GM19240 (cell line): Measurements from ENCODE around the gene PIMREG.

Source experiments
- DNase-seq: peaks from one replicate; pipeline ENCODE4 v3.0.0; 2011; ENCODE audit warnings: low spot score; ENCODE audit not compliant: insufficient read length

Gene PIMREG

DNA sequence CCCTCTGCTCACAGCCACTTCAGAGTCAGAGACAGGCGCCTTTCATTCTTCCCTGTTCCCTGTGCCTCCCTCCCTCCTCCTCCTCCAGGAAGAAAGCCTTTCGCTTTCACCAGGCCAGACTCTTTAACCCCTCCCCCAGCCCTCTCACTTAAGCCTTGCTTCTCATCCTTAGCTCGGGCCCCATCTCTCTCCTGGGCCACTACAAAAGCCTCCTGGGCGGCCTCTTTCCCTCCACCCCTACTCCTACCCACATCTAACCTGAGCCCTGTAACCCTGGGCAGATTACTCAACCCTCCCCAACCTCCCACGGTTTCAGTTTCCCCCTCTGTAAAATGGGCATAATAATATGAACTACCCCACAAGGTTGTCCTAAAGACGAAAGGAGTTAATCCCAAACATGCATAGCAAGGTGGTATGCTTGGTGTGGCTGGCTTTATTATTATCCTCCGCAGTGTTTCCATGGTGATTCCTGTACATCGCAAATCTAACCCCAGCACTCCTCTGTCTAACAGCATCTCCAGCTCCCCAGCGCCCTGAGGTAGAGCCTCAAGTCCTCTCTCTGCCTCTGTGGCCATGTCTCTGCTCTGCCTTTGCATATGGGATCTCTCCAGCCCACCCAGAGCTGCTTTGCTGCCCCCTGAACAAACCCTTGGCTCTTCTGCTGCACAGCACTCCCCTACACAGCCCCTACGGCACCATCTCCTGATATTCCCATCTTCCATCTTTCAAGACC, 17.7 kb downstream of the PIMREG start:
- DNase-seq = no peak

DNA sequence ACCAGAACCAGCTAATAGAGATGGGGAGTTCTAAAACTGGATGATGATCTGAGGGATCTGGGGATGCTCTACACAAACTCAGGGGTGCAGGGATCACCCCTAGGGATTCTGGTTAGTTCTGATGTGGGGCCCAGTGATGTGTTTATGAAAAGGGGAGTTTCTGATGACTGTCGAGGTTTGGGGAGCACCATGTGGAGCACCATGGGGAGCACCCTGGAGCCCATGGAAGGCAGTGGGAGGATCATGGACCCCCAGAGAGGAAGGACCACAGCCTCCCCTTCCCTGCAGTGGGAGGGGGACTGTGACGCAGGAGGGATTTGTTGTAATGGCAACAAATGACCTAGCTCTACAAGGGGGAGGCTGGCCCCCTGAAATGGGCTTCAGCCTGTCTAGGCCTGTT, 18.4 kb downstream of the PIMREG start:
- no peak for DNase-seq

DNA sequence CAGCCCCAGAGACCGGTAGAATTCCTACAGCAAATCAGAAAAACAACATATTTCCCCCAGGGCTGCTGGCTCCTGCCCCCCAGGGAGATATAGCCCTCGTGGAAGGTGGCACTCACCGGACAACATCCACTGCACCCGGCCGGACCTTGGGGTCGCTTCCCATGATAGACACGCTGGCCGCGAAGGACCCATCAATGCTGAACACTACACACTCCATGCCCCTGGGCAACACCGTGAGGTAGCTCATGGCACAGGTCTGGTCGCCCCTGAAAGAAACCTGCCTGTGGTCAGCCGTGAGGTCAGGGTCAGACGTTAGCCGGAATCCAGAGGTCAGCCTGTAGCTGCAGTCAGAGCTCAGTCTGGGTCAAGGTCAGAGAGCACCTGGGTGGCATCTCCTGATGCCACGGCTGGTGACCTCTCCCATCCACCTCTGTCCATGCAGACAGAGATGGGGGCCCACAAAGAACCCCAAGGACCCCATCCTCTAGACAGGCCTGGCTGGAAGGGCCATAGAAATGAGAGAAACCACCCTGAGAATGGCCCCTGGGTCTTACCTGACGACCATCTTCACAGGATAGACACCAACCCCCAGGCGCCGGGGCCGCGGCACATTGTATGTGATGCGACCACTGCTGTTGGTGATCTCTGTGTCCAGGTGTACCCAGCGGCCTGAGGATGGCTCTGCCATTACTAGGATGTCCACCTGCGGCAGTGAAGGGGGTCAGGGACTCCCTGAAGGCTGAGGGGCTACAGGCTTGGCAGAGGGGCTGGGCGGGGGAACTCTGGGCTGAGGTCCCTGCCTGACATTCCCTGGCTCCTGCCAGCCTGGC, 19.6 kb downstream of the PIMREG start:
- DNase-seq = no peak

DNA sequence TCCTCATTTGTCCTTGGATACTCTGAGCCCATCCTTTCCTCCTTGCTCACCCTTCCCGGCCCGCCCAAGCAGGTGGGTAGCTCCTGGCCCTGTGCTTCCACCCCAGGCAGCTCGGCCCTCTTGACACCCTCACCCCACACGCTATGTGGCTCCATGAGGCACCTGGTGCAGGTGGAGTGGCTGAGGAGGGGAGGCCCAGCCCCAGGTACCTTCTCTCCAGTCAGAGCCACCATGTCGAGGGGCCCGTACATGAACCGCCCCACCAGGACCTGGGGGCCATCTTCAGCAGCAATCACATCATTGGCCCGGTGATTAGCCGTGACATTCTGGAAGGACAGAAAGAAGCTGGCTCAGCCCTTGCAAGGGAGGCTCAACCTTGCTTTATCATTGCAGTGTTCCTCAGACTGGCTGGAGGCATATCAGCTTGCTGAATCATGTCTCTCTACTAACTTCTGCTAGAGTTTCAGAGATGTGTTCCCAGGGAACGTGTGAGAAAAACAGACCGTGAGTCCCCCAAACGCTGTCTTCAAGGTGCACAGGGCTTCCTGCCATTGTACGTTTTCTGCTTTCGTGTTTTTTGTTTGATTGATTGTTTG, 20.3 kb downstream of the PIMREG start:
- DNase-seq = no peak

DNA sequence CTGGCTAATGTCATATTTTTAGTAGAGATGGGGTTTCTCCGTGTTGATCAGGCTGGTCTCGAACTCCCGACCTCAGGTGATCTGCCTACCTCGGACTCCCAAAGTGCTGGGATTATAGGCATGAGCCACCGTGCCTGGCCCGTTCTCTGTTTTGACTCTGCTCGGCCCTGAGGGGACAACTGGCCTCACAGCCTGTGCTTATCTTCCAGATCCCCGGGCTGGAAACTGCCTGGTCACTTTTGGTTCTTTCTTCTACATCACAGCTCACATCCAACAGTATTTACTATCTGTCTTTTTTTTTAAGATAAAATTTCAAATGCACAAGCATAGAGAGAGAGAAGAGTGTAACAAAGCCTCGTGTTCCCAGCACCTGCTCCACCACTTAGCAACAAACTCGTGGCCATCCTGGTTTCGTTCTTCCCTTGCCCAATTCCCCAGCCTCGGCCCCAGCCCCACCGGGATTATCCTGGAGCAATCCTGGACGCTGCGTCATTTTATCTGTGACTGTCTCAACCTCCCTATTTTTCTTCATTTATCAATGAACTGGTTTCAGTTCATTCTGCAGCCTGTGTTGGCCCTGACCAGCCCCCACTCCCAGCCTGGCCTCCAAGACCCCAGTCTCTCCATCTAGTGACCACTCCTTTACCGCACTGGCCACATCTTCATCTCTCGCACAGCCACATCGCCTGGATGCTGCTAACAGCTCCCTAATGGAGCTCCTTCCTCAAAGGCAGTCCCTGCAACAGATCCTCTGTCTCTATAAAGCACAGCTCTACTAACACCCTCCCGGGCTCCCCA, 21.1 kb downstream of the PIMREG start:
- DNase-seq = no peak

DNA sequence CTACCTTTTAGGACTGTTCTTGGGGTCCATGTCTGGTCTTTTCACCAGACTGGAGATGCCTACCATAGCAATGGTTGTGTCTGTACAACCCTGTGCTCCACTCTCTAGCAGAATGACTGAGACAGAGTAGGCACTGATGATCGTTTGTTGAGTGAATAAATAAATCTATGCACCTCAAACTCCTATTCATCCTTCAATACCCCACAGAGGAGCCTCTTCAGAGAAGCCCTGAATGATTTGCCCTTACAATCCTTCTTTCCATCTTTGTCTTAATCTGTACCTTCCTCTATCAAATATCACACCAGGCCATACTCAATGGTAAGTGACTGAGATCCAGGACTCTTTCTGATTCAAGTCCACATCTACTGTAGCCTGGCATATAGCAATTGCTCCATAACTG, 23.3 kb downstream of the PIMREG start:
- no peak for DNase-seq

DNA sequence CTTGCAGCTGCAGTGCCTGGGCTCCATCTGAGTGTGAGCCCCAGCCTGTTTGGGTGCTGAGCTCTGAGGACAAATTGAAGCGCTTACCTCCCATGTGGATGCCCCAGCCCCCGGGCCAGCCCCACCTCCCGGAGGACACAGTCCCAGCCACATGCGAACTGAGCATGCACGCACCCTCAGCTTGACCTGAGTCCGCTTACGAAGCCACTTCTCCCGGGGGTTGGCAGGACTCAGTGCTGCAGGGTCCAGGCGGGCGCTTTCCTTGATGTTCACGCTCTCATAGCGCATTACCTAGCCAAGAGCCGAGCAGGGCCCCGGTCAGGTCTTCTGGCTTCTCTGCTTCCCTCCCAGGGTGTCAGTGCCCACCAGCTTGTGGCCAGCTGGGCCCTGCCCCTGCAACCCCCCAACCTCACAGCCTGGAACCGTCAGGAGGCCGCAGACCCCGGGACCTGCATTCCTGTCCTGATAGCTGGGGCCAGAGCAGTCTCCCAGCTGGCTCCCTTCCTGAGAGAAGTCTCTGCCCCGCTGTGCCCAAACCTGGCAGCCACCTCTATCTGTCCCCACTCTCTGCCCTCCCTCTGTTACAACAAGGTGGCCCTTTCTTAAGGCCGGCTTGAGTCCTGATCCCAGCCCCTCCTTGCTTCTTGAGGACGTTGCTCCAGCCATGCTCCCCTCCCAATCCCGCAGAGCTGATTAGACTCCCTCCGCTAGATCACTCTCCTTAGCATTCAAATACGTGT, 24.0 kb downstream of the PIMREG start:
- DNase-seq = no peak

DNA sequence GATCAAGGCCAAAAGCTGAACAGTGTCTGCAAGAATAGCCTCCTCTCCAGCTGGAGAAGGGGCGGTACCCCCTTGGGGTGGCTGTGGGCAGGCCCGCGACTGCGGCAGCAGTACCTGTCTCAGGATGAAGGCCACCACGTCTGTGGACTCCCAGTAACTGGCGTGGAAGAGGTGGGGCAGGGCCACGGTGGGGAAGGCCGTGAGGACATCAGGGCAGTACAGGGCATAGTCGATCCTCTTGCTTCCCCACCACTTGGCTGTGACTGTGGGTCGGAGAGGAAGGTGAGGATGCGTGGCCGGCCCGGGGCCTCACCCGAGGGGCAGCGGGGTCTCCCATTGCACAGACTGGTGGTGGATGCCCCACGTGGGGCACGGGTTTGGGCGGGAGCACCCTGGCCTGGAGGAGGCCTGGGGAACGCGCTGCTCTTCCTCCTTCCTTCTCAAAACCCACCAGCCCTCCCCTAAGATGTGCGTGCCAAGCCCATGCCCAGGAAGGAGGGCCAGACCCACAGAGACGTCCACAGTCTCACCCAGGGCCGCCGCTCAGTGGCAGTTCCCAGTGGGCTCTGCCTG, 26.0 kb downstream of the PIMREG start:
- DNase-seq = no peak

DNA sequence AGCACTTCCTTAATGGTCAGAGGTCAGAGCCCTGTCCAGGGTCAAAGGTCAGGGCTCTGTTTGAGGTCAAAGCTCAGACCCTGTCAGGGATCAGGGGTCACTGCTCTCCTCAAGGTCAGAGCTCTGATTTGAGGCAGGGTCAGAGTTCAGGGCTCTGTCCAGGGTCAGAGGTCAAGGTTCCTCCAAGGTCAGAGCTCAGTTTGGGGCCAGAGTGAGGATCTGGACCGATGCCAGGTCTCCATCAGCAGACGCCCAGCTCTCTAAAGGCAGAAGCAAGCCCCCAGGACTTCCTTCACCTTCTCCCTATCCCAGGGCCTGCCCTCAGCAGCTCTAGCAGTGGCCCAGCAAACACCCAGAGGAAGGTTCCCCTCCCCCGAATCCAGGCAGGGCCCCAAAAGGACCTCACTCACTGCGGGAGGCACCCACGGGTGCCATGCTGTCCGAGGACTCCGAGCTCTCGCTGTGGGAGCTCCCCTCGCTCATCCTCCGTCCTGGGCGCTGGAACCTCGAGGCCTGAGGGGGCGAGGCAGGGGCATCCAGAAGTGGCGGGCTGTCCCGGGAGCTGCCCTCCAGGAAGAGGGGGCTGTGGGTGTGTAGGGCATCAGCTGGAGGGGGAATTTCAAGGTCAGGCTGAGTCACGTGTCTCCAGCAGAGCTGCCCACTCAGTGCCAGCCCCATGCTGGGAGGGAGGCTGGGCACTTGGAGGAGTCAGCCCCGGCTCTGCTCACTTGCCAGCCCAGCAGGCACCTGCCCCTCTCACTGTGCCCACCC, 26.7 kb downstream of the PIMREG start:
- DNase-seq = no peak

DNA sequence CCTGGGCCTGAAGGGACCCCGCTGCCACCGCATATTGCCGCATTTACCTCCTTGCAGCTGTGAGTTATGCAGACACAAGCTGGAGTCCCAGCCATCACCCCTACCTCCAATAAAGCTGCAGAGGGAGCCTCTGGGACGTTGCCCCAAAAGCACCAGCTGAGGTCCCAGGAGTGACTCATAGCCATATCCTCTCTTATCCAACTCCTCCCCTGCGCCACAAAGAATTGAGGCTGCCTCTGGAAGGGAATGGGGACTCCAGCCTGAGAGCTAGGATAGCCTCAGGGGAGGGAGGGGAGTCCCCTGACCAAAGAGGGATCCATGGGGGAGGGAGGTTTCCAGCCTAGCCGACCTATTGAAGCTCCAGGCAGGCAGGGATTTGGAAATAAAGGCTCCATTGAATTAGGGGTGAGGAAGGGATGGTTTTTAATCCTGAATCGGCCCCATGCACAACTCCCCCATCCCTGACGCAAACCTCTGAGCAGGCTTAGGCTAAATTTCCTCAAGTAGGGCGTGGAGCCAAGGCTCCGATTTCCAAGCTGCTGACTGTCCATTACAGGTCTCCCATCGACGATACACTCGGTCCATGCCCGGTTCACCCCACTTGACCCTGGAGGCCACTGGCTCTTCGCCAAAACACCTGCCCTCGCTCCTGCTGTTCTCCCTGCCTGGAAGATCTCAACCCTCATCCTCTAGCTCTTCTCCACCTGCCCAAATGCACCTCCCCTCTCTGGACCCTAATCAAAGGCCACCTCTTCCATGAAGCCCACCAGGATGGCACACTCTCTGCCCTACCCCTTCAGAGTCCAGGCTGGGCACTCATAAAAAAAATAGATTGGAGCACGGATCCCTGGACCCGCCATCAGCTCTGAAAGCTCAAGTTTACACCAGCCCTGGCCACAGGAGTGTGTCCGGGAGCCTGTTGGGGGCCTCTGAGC, 27.5 kb downstream of the PIMREG start:
- no peak for DNase-seq

DNA sequence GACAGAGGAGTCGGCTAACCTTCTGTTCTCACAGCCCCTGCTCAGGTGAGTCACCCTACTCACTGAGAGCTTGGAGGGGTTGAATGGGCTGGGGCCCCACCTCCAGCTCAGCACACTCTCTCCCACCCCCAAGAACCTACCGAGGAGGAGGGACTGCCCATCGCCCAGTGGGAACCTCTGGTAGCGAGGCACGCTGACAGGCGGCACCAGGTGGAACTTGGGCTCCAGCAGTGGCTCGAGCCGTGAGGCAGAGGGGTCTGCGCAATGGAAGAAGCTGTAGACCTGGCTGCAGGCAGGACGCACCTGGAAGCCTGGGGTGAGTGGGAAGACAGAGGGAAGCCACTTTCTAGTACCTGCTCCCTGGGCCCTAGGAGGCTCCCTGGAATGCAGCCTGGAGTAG, 28.3 kb downstream of the PIMREG start:
- no peak for DNase-seq

DNA sequence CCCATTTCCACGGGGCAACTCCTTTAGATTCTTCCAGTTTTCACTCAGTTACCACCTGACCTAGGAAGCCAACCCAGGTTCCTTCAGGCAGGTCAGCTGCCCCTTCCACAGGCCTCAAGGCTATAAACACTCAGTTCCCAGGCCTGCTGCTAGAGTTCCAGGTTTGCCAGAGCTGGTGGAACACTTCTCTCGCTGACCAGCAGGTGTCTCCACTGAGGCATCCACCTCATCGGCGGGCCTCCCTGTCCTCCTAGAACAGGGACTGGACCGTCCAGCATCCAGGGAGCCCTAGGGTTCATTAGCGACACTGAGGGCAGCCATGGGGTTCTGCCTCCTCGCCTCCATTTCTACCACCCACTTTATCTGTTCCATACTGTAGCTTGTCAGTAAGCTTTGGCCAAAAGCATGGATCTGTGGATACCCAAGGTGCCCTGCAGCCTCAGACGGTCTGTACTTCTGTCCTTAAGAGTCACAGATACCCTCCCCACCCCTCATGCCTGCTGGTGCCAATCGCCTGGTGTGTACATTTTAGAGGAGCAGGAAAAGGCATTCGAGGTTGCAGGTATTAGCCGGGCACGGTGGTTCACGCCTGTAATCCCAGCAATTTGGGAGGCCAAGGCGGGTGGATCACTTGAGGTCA, 29.0 kb downstream of the PIMREG start:
- peak; percentile 88 for DNase-seq

DNA sequence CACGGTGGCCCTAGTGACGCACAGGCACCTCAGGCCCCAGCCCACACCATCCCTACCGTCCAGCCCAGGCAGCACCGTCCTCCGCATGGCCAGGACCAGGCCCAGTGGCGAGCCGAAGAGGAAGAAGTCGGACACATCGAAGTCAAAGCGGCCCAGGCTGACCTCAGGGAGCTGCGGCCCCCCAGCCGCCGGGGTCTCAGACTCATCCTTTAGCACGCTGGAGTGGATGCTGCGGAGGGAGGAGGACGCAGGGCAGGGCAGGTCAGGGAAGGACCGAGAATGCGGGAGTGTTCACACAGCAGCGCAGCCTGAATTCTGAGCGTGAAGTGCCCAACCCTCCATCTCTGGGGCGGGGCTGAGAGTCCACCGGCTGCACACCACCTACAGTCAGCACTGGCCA, 30.1 kb downstream of the PIMREG start:
- DNase-seq = no peak

DNA sequence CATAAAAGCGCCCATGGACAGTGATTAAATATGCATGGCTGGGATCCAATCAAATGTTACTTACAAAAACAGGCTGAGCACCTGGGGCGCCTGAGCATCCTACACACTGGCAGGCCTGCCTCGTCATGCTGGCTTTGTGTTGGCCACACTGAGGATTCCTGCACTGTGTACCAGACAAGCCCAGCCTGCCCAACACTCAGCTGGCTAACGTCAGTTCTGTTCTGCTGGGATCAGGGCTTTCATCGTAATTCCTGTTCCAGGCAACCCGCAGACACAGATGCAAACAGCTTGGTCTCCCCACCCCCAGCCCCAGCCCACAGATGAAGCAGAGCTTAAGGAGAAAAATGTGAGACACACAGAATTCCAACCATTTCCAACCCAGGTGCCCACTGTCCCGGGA, 30.7 kb downstream of the PIMREG start:
- no peak for DNase-seq

DNA sequence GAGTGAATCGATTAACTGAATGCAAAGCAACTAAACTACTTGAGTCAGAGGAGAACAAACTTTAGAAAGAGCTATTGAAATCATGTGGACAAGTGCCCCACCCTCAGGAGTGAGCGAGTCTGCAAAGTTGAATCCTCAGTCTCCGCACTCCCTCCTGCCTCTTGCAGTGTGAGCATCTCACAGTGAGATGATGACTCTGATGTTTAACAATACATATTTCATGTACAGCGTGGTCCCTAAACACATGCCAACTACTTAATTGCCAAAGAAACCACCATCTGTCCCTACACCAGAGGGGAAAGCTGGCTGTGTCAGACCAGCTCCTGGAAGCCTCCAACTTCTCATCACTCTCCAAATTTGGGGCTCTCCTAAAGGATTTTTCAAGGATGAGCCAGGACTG, 31.2 kb downstream of the PIMREG start:
- no peak for DNase-seq

DNA sequence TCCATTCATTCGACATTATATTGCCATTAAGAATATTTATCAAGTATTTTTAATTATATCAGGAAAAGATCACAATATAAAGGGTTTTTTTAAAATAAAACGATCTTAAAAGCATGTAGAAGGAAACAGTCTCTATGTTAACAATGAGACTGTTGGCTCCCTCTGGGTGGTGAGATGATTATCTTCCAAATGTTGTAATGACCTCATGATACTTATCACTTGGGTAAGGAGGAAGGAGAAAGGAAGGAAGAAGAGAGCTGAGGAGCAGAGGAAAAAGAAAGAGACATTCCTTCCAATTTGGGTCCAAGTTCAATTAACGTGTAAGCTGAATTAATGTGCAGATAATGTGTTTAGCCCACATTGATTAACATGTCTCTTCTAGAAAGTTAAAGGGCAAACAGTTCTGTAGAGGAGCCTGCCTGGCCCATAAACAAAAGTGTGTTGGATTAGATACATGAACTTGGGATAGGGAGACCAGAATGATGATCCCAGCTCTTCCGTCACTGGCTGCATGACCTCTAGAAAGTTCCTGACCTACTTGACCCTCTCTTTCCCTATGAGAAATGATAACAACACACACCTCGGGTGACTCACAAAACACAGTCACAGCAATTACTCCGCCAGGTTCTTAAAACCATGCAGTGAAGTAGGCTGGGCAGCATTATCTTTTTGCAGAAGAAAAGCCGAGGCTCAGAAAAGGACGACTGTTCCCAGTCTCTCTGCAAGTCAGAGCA, 32.0 kb downstream of the PIMREG start:
- no peak for DNase-seq

DNA sequence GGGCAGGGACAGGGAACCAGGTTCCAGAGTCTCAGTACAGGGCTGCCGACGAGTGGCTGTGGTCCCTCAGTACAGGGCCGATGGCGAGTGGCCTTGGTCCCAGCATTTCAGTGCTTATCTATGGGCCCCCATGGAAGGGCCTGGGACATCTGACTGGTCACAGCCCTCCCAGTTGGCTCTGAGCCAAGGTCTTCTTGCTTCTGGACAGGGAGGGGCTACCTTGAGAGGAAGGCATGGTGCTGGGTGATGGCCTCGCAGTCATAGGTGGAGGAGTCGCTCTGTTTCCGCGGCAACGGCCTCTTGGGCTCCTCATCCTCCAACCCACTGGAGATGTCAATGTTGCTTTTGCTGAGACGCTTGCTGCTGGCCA, 32.5 kb downstream of the PIMREG start:
- DNase-seq = no peak
